HUES6 (cell line): Measurements from ENCODE around the gene KMT5C.

Experiments used
- H3K27ac ChIP-seq: 2 replicates; pipeline ENCODE4 v1.7.0; 2013; ENCODE audit warnings: low read depth, mild to moderate bottlenecking, low read length, inconsistent platforms
- H3K27me3 ChIP-seq: 2 replicates; pipeline ENCODE4 v1.6.1; 2013; ENCODE audit warnings: low read length; ENCODE audit not compliant: control insufficient read depth, insufficient read depth
- H3K36me3 ChIP-seq: 2 replicates; pipeline ENCODE4 v1.6.1; 2013; ENCODE audit warnings: low read length; ENCODE audit not compliant: control insufficient read depth, insufficient read depth
- H3K4me1 ChIP-seq: 2 replicates; pipeline ENCODE4 v1.6.1; 2013; ENCODE audit warnings: low read length; ENCODE audit not compliant: control insufficient read depth, insufficient read depth
- H3K4me3 ChIP-seq: 2 replicates; pipeline ENCODE4 v1.5.1; 2013; ENCODE audit warnings: low read depth, low read length
- H3K9ac ChIP-seq: one replicate; pipeline ENCODE4 v1.6.1; 2013; ENCODE audit warnings: mild to moderate bottlenecking, low read length
- H3K9me3 ChIP-seq: 2 replicates; pipeline ENCODE4 v1.6.1; 2013; ENCODE audit warnings: low read depth, low read length; ENCODE audit not compliant: control insufficient read depth, insufficient read depth

Gene KMT5C

DNA sequence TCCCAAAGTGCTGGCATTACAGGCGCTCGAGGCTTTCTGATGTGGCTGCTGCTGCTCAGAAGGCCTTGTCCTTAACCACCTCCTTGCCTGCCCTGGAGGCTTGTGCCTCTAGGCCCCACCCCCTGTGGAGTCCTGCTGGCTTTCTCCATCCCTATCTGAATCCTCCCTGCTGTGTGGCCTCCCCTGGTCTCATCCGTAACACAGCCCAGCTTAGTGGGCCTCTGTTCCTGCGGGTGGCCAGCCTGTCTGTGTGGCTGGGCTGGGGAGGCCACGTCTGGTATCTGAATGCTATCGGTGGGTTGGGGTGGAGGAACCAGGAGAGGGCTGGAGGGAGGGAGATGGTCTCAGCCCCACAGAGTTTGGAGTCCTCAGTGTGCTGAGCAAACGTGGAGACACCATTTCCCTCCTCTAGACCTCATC is 50.8 kb downstream of the KMT5C start:
- H3K27ac ChIP-seq: no peak overlapping the region
- no peaks in the 10 kb centered on the region for H3K27me3 ChIP-seq
- H3K4me1 ChIP-seq: peaks cover 59% of the 10 kb centered on the region
- no peaks in the 10 kb centered on the region for H3K9me3 ChIP-seq
- peaks cover 45% of the 10 kb centered on the region for H3K36me3 ChIP-seq
- H3K9ac ChIP-seq: no peak overlapping the region
- H3K4me3 ChIP-seq: no peak overlapping the region

GRCh38 chr19:55391191-55391670 is 51.6 kb downstream of the KMT5C start:
- no peaks in the 10 kb centered on the region for H3K27me3 ChIP-seq
- H3K4me1 ChIP-seq: peaks cover 59% of the 10 kb centered on the region
- no peaks in the 10 kb centered on the region for H3K9me3 ChIP-seq
- H3K4me3 ChIP-seq: no peak overlapping the region
- H3K36me3 ChIP-seq: peaks cover 40% of the 10 kb centered on the region
- no peak overlapping the region for H3K27ac ChIP-seq
- H3K9ac ChIP-seq: no peak overlapping the region

- H3K27ac ChIP-seq: no peak overlapping the region
- H3K4me1 ChIP-seq: peaks cover 56% of the 10 kb centered on the region
- no peaks in the 10 kb centered on the region for H3K9me3 ChIP-seq
- H3K36me3 ChIP-seq: peaks cover 33% of the 10 kb centered on the region
- H3K9ac ChIP-seq: no peak overlapping the region
- H3K4me3 ChIP-seq: peak overlapping the region; percentile 16; the same call in 1 of the 2 replicates
- H3K27me3 ChIP-seq: no peaks in the 10 kb centered on the region
Measured at GRCh38 chr19:55391702-55392615, 52.3 kb downstream of the KMT5C start.

- peak overlapping the region; percentile 10 for H3K9ac ChIP-seq
Measured at GRCh38 chr19:55392820-55393761, 53.4 kb downstream of the KMT5C start.

More at GRCh38 chr19:55392820-55393761, 53.4 kb downstream of the KMT5C start:
- Histone ChIP-seq H3K27ac (no peak overlapping the region), H3K4me3 (no peak overlapping the region), H3K27me3 (no peaks in the 10 kb centered on the region), H3K36me3 (peaks cover 22% of the 10 kb centered on the region), H3K4me1 (peaks cover 45% of the 10 kb centered on the region; the same call in 1 of the 2 replicates), H3K9me3 (no peaks in the 10 kb centered on the region)
